PC-3 (cell line): Measurements from ENCODE around the gene MAP3K5.
"Not testable (repeated sequence)": the region's sequence is repeated elsewhere in the genome, so short reads cannot be mapped to it uniquely, and the experiment has no call there.

Experiments
- EZH2 ChIP-seq: fragments of 300-600 bp; sonication (generic); IDR thresholded peaks from one replicate; pipeline ENCODE4 v1.6.1; 2017; ENCODE audit warnings: antibody characterized with exemption, mild to moderate bottlenecking, low read length; ENCODE audit not compliant: unreplicated experiment
- TF ChIP-seq, protein P1 (sequence below): fragments of 300-600 bp; sonication (generic); conservative IDR thresholded peaks from 2 replicates; pipeline ENCODE4 v1.5.1; 2017; ENCODE audit warnings: antibody characterized with exemption, low read depth, mild to moderate bottlenecking, low read length

DNA sequence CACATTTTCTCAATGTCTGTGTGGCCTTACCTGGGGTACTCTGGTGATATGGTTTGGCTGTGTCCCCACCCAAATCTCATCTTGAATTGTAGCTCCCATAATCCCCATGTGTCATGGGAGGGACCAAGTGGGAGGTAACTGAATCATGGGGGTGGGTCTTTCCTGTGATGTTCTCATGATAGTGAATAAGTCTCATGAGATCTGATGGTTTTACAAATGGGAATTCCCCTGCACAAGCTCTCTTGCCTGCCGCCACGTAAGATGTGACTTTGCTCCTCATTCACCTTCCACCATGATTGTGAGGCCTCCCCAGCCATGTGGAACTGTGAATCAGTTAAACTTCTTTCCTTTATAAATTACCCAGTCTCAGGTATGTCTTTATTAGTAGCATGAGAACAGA is 201.4 kb downstream of the MAP3K5 start:
- not testable (repeated sequence) for TF ChIP-seq EZH2
- TF ChIP-seq, protein P1, sequence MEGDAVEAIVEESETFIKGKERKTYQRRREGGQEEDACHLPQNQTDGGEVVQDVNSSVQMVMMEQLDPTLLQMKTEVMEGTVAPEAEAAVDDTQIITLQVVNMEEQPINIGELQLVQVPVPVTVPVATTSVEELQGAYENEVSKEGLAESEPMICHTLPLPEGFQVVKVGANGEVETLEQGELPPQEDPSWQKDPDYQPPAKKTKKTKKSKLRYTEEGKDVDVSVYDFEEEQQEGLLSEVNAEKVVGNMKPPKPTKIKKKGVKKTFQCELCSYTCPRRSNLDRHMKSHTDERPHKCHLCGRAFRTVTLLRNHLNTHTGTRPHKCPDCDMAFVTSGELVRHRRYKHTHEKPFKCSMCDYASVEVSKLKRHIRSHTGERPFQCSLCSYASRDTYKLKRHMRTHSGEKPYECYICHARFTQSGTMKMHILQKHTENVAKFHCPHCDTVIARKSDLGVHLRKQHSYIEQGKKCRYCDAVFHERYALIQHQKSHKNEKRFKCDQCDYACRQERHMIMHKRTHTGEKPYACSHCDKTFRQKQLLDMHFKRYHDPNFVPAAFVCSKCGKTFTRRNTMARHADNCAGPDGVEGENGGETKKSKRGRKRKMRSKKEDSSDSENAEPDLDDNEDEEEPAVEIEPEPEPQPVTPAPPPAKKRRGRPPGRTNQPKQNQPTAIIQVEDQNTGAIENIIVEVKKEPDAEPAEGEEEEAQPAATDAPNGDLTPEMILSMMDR, result not testable (repeated sequence)
